Vagina (tissue), 2 donors: Measurements from ENCODE around the gene ADORA3.

Source experiments
- POLR2A ChIP-seq, 2 donors: fragments of 450-650 bp; IDR thresholded peaks; one replicate each; pipeline ENCODE4 v1.6.1; 2017; ENCODE audit warnings: antibody characterized with exemption in 2 of 2, mild to moderate bottlenecking in 2 of 2, moderate library complexity in 2 of 2
- POLR2AphosphoS5 ChIP-seq, 2 donors: sonication (generic); formaldehyde crosslinking; IDR thresholded peaks; one replicate each; pipeline ENCODE4 v1.9.0; 2017; ENCODE audit warnings: antibody characterized with exemption in 2 of 2, mild to moderate bottlenecking in 2 of 2, low read depth in 1 of 2; ENCODE audit not compliant: insufficient read depth in 1 of 2
- TF ChIP-seq, protein P1 (sequence below), 3 experiments: fragments of 450-650 bp in 2 of 3; fragments of 200-600 bp in 1 of 3; sonication (generic) in 1 of 3; IDR thresholded peaks; one replicate each; pipeline ENCODE4 v1.5.1; 2017 to 2019; ENCODE audit warnings: antibody characterized with exemption in 3 of 3, mild to moderate bottlenecking in 2 of 3, moderate library complexity in 2 of 3

DNA sequence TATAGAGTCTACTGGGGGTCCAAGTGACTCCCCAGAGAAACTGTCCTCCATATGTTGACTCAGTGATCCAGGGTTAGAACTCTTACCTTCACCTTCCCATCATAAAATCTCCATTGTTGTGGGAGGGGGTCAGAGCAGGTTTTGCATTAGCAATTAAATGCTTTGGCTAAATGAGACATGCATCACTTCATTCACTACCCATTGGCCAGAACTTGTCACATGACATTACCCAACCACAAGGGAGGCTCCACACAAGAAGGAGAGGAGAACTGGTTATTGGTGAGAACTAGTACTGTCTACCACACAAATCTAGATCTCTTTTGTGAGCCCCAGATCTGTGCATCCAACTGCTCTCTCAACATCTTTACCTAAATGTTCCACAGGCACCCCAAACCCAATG is 33.9 kb downstream of the ADORA3 start:
- TF ChIP-seq, protein P1, sequence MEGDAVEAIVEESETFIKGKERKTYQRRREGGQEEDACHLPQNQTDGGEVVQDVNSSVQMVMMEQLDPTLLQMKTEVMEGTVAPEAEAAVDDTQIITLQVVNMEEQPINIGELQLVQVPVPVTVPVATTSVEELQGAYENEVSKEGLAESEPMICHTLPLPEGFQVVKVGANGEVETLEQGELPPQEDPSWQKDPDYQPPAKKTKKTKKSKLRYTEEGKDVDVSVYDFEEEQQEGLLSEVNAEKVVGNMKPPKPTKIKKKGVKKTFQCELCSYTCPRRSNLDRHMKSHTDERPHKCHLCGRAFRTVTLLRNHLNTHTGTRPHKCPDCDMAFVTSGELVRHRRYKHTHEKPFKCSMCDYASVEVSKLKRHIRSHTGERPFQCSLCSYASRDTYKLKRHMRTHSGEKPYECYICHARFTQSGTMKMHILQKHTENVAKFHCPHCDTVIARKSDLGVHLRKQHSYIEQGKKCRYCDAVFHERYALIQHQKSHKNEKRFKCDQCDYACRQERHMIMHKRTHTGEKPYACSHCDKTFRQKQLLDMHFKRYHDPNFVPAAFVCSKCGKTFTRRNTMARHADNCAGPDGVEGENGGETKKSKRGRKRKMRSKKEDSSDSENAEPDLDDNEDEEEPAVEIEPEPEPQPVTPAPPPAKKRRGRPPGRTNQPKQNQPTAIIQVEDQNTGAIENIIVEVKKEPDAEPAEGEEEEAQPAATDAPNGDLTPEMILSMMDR (IDR thresholded peaks at IDR 0.05), result no peak
- TF ChIP-seq POLR2A (IDR thresholded peaks at IDR 0.05) (no peak), POLR2AphosphoS5 (IDR thresholded peaks at IDR 0.05; ENCODE audit: insufficient read depth in 1 of 2, low read depth in 1 of 2) (no peak)
